Measurements from ENCODE around the gene AMPD3.

DNA sequence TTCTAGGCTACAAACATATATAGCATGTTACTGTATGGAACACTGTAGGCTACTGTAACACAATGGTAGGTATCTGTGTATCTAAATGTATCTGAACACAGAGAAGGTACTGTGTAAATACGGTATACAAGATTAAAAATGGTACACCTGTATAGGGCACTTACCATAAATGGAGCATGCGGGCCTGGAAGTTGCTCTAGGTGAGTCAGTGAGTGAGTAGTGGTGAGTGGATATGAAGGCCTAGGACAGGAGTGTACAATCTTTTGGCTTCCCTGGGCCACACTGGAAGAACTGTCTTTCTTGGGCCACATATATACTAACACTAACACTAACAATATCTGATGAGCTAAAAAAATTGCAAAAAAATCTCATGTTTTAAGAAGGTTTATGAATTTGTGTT lies 64.6 kb downstream of the AMPD3 start:
- TF ChIP-seq, protein P1, sequence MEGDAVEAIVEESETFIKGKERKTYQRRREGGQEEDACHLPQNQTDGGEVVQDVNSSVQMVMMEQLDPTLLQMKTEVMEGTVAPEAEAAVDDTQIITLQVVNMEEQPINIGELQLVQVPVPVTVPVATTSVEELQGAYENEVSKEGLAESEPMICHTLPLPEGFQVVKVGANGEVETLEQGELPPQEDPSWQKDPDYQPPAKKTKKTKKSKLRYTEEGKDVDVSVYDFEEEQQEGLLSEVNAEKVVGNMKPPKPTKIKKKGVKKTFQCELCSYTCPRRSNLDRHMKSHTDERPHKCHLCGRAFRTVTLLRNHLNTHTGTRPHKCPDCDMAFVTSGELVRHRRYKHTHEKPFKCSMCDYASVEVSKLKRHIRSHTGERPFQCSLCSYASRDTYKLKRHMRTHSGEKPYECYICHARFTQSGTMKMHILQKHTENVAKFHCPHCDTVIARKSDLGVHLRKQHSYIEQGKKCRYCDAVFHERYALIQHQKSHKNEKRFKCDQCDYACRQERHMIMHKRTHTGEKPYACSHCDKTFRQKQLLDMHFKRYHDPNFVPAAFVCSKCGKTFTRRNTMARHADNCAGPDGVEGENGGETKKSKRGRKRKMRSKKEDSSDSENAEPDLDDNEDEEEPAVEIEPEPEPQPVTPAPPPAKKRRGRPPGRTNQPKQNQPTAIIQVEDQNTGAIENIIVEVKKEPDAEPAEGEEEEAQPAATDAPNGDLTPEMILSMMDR (IDR thresholded peaks at IDR 0.05; ENCODE audit: poor library complexity, severe bottlenecking) = no peak
- TF ChIP-seq EZH2 (IDR thresholded peaks at IDR 0.05; ENCODE audit: borderline replicate concordance, insufficient read depth, low read length, poor library complexity, severe bottlenecking) = no peak
- no peak for TF ChIP-seq TAF1 (IDR thresholded peaks at IDR 0.05; ENCODE audit: low read depth)

Measured in neural cell (in vitro differentiated cells).